Esophagus squamous epithelium (tissue), 4 donors: ENCODE results near the gene THAP4.

Source experiments
- CTCF ChIP-seq, 6 experiments: fragments of 450-650 bp in 4 of 6; fragments of 200-600 bp in 2 of 6; sonication (generic) in 2 of 6; IDR thresholded peaks; one replicate each; pipeline ENCODE4 v1.5.1; 2016 to 2019; ENCODE audit warnings: antibody characterized with exemption in 6 of 6, mild to moderate bottlenecking in 4 of 6, moderate library complexity in 4 of 6
- POLR2A ChIP-seq, 4 donors: fragments of 450-650 bp; IDR thresholded peaks; one replicate each; pipeline ENCODE4 v1.6.1; 2017; ENCODE audit warnings: antibody characterized with exemption in 4 of 4, mild to moderate bottlenecking in 4 of 4, moderate library complexity in 3 of 4

- no peak for TF ChIP-seq CTCF (IDR thresholded peaks at IDR 0.05)
- no peak for TF ChIP-seq POLR2A (IDR thresholded peaks at IDR 0.05)
Measured at GRCh38 chr2:241641631-241642030, 4.7 kb upstream of the THAP4 start.
